ENCODE results near the gene STRA8. TPM values are rescaled to one million over a fixed set of nuclear protein-coding genes. Genes with fewer than 3 reads are reported as not detected.
A peak's percentile ranks its signal among the peaks of the same experiment; 100 is the strongest.
"Not testable (repeated sequence)": the region's sequence is repeated elsewhere in the genome, so short reads cannot be mapped to it uniquely, and the experiment has no call there.

The STRA8 gene
- total RNA-seq, 3 donors from 2014 or later (not counting 1 experiment from before 2014, with no cell fraction given), result not detected

DNA sequence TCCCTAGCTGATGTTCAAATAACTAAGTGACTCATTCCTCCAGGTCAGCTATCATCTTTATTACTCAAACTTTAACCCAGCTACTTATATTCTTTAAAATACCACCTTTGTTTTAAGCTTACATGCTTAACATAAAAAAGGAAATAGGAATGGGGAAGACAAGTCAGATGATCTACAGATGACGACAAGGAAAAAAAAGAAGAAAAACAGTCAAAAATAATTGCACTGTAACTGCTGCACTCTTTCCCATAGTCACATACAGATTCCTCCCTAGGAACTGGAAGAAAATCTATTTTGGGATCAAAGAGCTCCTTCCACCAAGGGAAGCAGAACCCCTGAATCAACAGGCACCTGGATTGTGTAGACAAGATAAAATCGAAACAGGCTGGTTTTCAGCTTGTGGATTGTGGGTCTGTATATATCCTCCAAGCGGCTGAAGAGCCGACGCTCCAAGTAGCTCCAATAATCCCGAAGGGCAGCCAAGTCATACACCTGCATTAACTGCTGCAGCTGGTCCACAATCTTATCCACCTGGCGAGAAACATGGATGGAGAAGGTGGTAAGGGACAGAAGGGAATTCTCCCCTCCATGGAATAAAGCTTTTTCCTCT, 24.3 kb upstream of the STRA8 start:
- H3K27ac ChIP-seq (ENCODE audit: low read length), result no peak overlapping the region

DNA sequence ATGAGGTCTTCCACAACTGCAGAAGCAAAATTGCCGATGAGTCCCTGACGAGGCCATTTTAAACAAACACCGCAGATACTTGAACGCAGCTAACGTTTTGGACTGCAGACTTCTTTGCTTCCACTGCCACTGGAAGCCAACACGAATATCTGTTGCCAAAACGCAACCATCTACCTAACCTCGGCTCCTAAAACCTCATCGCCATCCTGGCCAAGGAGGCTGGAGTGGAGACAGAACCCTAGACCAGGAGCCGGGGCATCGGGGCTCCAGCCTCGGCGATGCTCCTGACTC, 22.8 kb upstream of the STRA8 start:
- no peaks in the 10 kb centered on the region for H3K27me3 ChIP-seq (ENCODE audit: control insufficient read depth, insufficient read depth, low read length)
- no peak for ATAC-seq
- WGBS (ENCODE audit: insufficient coverage), result under 1% methylated on average over 13 of the region's 13 CpGs
- peaks cover 17 to 35% of the 10 kb centered on the region in 2 donors for H3K4me1 Mint-ChIP-seq
- peak overlapping the region; percentile 87 for H3K27ac ChIP-seq (ENCODE audit: low read length)
- TF ChIP-seq, protein P1, sequence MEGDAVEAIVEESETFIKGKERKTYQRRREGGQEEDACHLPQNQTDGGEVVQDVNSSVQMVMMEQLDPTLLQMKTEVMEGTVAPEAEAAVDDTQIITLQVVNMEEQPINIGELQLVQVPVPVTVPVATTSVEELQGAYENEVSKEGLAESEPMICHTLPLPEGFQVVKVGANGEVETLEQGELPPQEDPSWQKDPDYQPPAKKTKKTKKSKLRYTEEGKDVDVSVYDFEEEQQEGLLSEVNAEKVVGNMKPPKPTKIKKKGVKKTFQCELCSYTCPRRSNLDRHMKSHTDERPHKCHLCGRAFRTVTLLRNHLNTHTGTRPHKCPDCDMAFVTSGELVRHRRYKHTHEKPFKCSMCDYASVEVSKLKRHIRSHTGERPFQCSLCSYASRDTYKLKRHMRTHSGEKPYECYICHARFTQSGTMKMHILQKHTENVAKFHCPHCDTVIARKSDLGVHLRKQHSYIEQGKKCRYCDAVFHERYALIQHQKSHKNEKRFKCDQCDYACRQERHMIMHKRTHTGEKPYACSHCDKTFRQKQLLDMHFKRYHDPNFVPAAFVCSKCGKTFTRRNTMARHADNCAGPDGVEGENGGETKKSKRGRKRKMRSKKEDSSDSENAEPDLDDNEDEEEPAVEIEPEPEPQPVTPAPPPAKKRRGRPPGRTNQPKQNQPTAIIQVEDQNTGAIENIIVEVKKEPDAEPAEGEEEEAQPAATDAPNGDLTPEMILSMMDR (IDR thresholded peaks at IDR 0.05), result no peak
- H3K4me1 ChIP-seq (ENCODE audit: control insufficient read depth, insufficient read depth, low read length), result peaks cover 26% of the 10 kb centered on the region
- DNase-seq, result peak in 1 of 2 donors; percentile 56
- peaks cover 3% of the 10 kb centered on the region for H3K36me3 ChIP-seq (ENCODE audit: control insufficient read depth, insufficient read depth, low read length)
- H3K27ac Mint-ChIP-seq, result peak overlapping the region; percentile 91 to 95
- H3K9me3 ChIP-seq (ENCODE audit: control insufficient read depth, insufficient read depth, low read length), result no peaks in the 10 kb centered on the region
- intact Hi-C loops (cut with micrococcal nuclease), result loop anchor here (2.0 to 5.0 kb wide), 3 partner anchors 39 to 296 kb away; partner anchors contain the start of gene CYREN
- peak overlapping the region; percentile 99 for H3K4me3 Mint-ChIP-seq
- H3K36me3 Mint-ChIP-seq, result no peaks in the 10 kb centered on the region
- peaks cover 0 to 3% of the 10 kb centered on the region in 2 donors for H3K27me3 Mint-ChIP-seq (ENCODE audit: low read depth in 2 of 2)
- no peaks in the 10 kb centered on the region for H3K9me3 Mint-ChIP-seq
- H3K4me3 ChIP-seq (ENCODE audit: low read length), result peak overlapping the region; percentile 85

More for the DNA sequence above, 24.3 kb upstream of the STRA8 start:
- intact Hi-C loops (cut with micrococcal nuclease), result no loop called here
- TF ChIP-seq, protein P1 (IDR thresholded peaks at IDR 0.05), result no peak
- DNase-seq (no peak), ATAC-seq (no peak)
- Histone ChIP-seq H3K4me3 (ENCODE audit: low read length) (no peak overlapping the region), H3K4me1 (ENCODE audit: control insufficient read depth, insufficient read depth, low read length) (peaks cover 26% of the 10 kb centered on the region), H3K27me3 (ENCODE audit: control insufficient read depth, insufficient read depth, low read length) (no peaks in the 10 kb centered on the region), H3K36me3 (ENCODE audit: control insufficient read depth, insufficient read depth, low read length) (peaks cover 5% of the 10 kb centered on the region), H3K9me3 (ENCODE audit: control insufficient read depth, insufficient read depth, low read length) (no peaks in the 10 kb centered on the region)
- H3K27ac Mint-ChIP-seq, result no peak overlapping the region
- peak overlapping the region; percentile 50 for H3K4me3 Mint-ChIP-seq
- H3K9me3 Mint-ChIP-seq, result no peaks in the 10 kb centered on the region
- no peaks in the 10 kb centered on the region for H3K36me3 Mint-ChIP-seq
- WGBS (ENCODE audit: insufficient coverage), result 81% methylated on average over 4 of the region's 7 CpGs
- H3K27me3 Mint-ChIP-seq (ENCODE audit: low read depth in 2 of 2), result no peaks in the 10 kb centered on the region
- peaks cover 17 to 35% of the 10 kb centered on the region in 2 donors for H3K4me1 Mint-ChIP-seq

DNA sequence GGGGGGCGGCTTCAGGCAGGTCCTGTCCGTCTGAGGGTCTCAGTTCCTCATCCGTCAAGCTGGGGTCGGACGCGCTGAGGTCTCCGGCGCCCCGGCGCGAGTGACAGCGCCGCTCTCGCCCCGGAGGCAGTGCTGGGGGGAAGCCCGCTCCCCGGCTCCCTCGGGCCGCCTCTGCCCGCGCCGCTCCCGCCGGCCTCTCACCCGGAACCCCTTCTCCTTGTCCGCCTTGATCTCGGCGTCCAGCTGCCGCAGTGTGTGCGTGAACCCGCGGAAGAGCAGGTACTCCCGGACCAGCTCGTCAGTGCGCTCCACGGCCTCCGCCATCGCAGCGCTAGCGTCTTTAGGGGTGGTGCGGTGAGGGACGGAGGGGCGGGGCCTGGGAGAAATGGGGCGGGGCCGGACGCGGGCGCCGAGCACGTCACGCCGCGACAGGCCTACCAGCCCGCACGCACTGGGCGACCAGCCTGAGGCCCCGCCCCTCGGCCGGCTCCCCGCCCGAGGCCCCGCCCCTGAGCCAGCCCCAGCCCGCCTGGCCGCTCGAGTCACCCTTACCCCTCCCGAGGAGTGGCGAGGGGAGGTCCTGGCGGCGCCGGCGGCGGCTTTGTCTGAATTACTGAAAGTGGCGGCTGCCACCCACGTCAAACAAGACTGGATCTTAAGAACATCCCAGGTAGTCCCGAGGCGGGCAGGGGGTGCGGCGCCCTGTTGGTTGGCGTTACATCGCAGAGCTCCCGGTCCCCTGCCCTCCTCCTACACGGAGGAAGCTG, 22.3 kb upstream of the STRA8 start, which contains the start of gene WDR91:
TSS of gene WDR91 (minus strand) at position 348 of the 767 bp plus-strand sequence. CDS start at position 324, 24 bp downstream.
- no peaks in the 10 kb centered on the region for H3K36me3 Mint-ChIP-seq
- DNase-seq (peak; percentile 89 to 97), ATAC-seq (peak; percentile 93 to 99 (median 94))
- no peaks in the 10 kb centered on the region for H3K27me3 ChIP-seq (ENCODE audit: control insufficient read depth, insufficient read depth, low read length)
- H3K9me3 Mint-ChIP-seq, result no peaks in the 10 kb centered on the region
- peak within 1 kb of the TSS; percentile 91 to 95 for H3K27ac Mint-ChIP-seq
- peaks cover 0 to 3% of the 10 kb centered on the region in 2 donors for H3K27me3 Mint-ChIP-seq (ENCODE audit: low read depth in 2 of 2)
- peak within 1 kb of the TSS; percentile 88 for H3K4me3 ChIP-seq (ENCODE audit: low read length)
- TF ChIP-seq, protein P1 (IDR thresholded peaks at IDR 0.05), result no peak
- H3K4me1 Mint-ChIP-seq, result peaks cover 17 to 35% of the 10 kb centered on the region in 2 donors
- H3K27ac ChIP-seq (ENCODE audit: low read length), result peak within 1 kb of the TSS; percentile 87
- peaks cover 3% of the 10 kb centered on the region for H3K36me3 ChIP-seq (ENCODE audit: control insufficient read depth, insufficient read depth, low read length)
- intact Hi-C loops (cut with micrococcal nuclease), result loop anchor here (2.0 to 5.0 kb wide), 3 partner anchors 39 to 296 kb away; partner anchors contain the start of gene CYREN
- peaks cover 26% of the 10 kb centered on the region for H3K4me1 ChIP-seq (ENCODE audit: control insufficient read depth, insufficient read depth, low read length)
- H3K4me3 Mint-ChIP-seq, result peak within 1 kb of the TSS; percentile 99
- H3K9me3 ChIP-seq (ENCODE audit: control insufficient read depth, insufficient read depth, low read length), result no peaks in the 10 kb centered on the region
- WGBS (ENCODE audit: insufficient coverage), result under 1% methylated on average over 82 of the region's 82 CpGs

DNA sequence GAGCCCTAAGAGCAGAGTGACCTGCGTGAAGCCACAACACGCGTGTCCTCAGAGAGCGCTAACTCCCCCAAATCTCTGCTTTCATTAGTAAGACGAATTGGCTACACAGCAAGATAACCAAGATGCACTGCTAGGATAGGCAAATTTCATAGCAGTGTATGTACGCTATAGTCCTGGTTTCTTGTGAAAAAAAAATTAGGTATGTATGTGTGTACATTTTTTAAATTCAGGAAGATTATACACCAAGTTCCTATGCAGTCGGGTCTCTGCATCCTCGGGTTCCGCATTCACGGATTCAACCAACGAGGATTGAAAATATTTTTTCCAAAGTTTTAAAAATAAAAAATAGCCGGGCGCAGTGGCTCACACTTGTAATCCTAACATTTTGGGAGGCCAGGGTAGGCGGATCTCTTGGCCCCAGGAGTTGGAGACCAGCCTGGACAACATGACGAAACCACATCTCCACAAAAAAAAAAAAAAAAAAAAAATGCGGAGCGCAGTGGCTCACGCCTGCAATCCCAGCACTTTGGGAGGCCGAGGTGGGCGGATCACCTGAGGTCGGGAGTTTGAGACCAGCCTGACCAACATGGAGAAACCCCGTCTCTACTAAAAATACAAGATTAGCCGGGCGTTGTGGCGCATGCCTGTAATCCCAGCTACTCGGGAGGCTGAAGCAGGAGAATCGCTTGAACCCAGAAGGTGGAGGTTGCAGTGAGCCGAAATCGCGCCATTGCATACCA, 21.5 kb upstream of the STRA8 start:
- not testable (repeated sequence) for H3K36me3 ChIP-seq (ENCODE audit: control insufficient read depth, insufficient read depth, low read length); H3K36me3 Mint-ChIP-seq; H3K27me3 Mint-ChIP-seq (ENCODE audit: low read depth in 2 of 2); DNase-seq; H3K27me3 ChIP-seq (ENCODE audit: control insufficient read depth, insufficient read depth, low read length); H3K9me3 Mint-ChIP-seq; ATAC-seq; H3K9me3 ChIP-seq (ENCODE audit: control insufficient read depth, insufficient read depth, low read length)
- peak overlapping the region; percentile 99 for H3K4me3 Mint-ChIP-seq
- intact Hi-C loops (cut with micrococcal nuclease), result loop anchor here (2.0 to 5.0 kb wide), 3 partner anchors 40 to 295 kb away; partner anchors contain the start of gene CYREN
- peak overlapping the region; percentile 80 for H3K27ac ChIP-seq (ENCODE audit: low read length)
- peak overlapping the region; percentile 88 for H3K4me3 ChIP-seq (ENCODE audit: low read length)
- peak overlapping the region; percentile 91 to 95 for H3K27ac Mint-ChIP-seq
- peaks cover 24% of the 10 kb centered on the region for H3K4me1 ChIP-seq (ENCODE audit: control insufficient read depth, insufficient read depth, low read length)
- H3K4me1 Mint-ChIP-seq, result peaks cover 17 to 31% of the 10 kb centered on the region in 2 donors
- WGBS (ENCODE audit: insufficient coverage), result 50% methylated on average over 22 of the region's 30 CpGs

Data from natural killer cell (primary cell).